Posterior vena cava (tissue), 2 donors: ENCODE measurements around the gene FXYD3. TPM values are rescaled to one million over a fixed set of nuclear protein-coding genes. Genes with fewer than 3 reads are reported as not detected.

Experiments
- DNase-seq: peaks from one replicate; pipeline ENCODE4 v3.0.0-alpha.2; 2020; ENCODE audit warnings: low spot score
- intact Hi-C, 2 donors: fragments of 100-400 bp; cut with DNase I; formaldehyde crosslinking; loops; one replicate each; pipeline versions ENCODE4 v1.14.1 to v1.14.2; 2022 to 2023
- total RNA-seq, 2 donors: library from RNA; stranded (reverse); fragmentation: NEBNext Ultra II Directional; extraction: Animal tissue kit (Norgen Biotek cat#: 25700); gene quantifications; one replicate each; pipeline ENCODE4 v1.2.1, GENCODE V29; 2021
- donor health status: DM: yes; HTN: yes; CAD: no.
- donor health status: DM: yes; HTN: yes; CAD: no.

Gene FXYD3
- total RNA-seq, 2 donors from 2014 or later = not detected

DNA sequence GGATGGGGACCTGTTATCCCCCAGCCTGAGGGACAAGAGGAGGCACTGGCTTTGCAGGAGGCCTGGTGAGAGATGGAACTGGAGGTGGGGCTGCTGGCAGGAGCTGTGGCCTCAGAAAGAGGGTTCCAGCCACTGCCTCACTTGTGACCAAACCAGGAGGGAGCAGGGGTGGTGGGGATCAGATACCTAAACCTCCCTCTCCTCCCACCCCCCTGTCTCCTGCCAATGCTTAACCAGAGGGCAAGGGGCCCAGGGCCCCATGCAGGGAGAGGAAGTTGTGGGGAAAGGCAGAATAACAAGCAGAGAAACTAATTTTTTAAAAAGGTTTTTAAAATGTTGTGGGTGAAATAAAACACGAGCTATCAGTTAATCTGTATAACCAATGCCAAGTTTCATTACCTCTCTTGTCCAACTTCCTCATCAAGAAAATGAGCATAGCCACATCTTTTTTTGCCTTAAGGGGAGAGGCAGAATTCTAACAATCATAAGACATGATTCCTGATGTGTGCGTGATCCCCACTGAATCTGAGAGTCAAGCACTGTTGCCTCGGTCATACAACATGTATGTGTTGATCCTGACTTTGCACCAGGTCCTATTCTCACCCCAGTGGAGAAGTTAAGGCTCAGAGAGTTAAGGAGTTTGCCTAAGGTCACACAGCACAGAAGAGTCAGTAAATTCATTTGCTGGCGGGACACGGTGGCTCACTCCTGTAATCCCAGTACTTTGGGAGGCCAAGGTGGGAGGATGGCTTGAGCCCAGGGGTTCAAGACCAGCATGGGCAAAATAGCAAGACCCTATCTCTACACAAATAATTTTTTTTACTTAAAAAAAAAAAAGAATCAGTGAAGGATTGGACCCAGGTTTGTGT is 51.9 kb downstream of the FXYD3 start:
- intact Hi-C loops = no loop called here
- peak; percentile 31 for DNase-seq

DNA sequence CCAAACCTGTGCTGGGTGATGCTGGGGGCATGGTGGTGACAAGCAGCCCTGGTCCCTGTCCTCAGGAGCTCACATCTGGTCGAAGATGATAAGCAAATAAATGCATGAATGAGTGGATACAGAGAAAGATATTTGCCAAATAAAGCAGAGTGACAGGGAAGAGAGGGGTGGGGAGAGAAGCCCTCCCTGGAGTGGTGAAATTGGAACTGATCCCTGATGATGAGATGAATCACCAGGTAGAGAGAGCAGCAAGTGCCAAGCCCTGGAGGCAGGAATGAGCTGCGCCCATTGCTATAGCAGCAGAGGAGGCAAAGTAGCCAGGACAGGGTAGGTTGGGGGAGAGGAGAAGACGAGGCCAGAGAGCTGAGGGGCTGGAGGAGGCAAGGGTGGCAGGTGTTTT is 52.6 kb downstream of the FXYD3 start:
- intact Hi-C loops = no loop called here
- DNase-seq = no peak

DNA sequence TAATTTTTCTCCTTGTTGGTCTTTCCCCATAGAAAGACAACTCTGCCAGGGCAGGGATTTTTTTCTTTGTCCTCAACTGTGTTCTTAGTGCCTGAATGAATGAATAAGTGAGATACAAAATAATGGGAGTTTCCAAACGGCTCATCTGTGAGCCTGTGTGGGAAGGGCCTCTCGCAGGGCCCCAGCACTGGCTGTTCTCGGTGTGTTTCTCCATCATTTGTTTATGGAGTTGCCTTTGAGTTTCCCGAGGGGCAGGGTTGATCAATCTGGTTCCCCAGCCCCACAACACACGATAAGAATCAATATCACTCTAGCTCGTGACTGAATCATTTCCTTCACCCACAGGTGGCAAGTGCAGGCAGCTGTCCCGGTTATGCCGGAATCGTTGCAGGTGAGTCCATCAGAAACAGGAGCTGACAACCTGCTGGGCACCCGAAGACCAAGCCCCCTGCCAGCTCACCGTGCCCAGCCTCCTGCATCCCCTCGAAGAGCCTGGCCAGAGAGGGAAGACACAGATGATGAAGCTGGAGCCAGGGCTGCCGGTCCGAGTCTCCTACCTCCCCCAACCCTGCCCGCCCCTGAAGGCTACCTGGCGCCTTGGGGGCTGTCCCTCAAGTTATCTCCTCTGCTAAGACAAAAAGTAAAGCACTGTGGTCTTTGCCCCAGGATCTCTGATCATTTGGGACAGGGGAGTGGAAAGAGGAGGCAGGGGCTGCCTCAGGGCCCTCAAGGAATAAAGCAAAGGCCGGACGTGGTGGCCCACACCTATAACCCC is 53.8 kb downstream of the FXYD3 start:
- intact Hi-C loops = no loop called here
- DNase-seq = no peak

DNA sequence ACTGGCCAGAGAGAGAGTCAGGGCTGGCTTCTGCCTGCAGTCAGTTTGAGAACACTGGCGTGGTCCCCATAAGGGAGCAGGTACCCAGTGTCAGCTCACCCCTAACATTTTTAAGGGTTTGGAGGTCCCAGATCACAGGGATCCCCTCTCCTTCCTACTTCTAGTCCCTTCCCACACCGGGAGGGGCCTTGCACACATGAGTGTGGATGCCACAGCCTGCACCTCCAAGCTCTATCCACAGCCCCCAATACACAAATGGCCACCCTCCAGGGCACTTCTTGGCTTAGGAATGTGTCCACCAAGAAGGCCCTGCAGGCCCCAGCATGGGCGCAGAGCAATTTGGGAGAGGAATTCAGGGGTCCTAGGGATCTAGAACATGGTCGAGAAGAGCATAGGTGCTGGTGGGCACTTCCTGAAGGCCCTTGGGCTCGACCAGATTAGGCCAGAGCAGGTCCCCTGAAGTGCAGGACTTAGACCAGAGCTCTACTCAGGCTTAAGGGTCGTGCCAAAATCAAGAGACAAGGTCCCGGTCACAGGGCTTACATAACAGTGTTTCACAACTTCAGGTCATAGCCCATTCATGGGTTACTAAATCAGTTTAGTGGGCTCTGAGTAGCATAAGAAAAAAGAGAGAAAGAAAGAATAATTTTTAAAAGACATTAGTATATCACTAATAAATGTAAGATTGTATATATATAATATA is 54.9 kb downstream of the FXYD3 start:
- no peak for DNase-seq
- intact Hi-C loops = no loop called here

DNA sequence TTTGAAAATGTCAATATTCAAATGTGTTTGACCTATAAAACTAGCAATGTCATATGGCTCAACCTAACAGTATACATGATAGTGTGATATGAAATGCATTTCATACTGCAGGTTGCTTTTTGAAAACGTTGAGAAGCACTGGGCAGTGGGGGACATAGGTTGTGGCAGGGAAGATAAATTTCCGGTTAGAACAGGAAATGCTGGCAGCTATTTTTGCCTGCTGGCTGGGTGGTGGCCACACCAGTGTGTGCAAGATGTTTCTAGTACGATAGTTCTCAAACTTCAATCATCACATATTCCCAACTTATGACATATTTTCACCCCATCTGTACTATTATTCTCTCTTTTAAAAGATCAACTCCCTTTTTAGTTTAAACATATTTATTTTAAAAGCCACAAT is 56.1 kb downstream of the FXYD3 start:
- intact Hi-C loops = no loop called here
- DNase-seq = no peak

Other genes with a start within 250 kb of the FXYD3 start
- 1 to 10 TPM; 2.2 to 3.4 TPM for gene ZNF30, start 188.9 kb upstream of the FXYD3 start, total RNA-seq
- gene ZNF792, start 151.6 kb upstream of the FXYD3 start, total RNA-seq = 1 to 10 TPM; 4.9 to 6.2 TPM
- gene GRAMD1A, start 115.5 kb upstream of the FXYD3 start, total RNA-seq = 10 to 100 TPM; 83.0 to 87.0 TPM
- 10 to 100 TPM; 30.8 to 42.4 TPM for gene SCN1B, start 85.4 kb upstream of the FXYD3 start, total RNA-seq
- gene HPN, start 74.1 kb upstream of the FXYD3 start, total RNA-seq = 1 to 10 TPM in 1 of 2 donors, under 1 TPM in 1; 1.00 to 1.7 TPM
- gene LGI4, start 19.2 kb downstream of the FXYD3 start, total RNA-seq = 1 to 10 TPM; 9.1 to 10.0 TPM
- gene FXYD1, start 23.0 kb downstream of the FXYD3 start, total RNA-seq = 100 to 1,000 TPM; 157 to 183 TPM
- under 1 TPM in 1 of 2 donors, not detected in 1; 0.43 TPM for gene FXYD7, start 27.4 kb downstream of the FXYD3 start, total RNA-seq
- 10 to 100 TPM; 67.9 to 89.3 TPM for gene FXYD5, start 38.9 kb downstream of the FXYD3 start, total RNA-seq
- gene FAM187B, start 112.9 kb downstream of the FXYD3 start, total RNA-seq = not detected
- gene LSR, start 133.2 kb downstream of the FXYD3 start, total RNA-seq = 1 to 10 TPM; 5.1 to 5.5 TPM
- gene USF2, start 153.1 kb downstream of the FXYD3 start, total RNA-seq = 10 to 100 TPM; 78.9 to 88.0 TPM
- not detected for gene HAMP, start 166.7 kb downstream of the FXYD3 start, total RNA-seq
- not detected for gene MAG, start 176.3 kb downstream of the FXYD3 start, total RNA-seq
- 1 to 10 TPM; 3.7 to 5.6 TPM for gene CD22, start 213.4 kb downstream of the FXYD3 start, total RNA-seq
- not detected for gene FFAR1, start 232.1 kb downstream of the FXYD3 start, total RNA-seq
- under 1 TPM in 1 of 2 donors, not detected in 1; 0.14 TPM for gene FFAR3, start 242.6 kb downstream of the FXYD3 start, total RNA-seq